ENCODE results near the gene RPS8.
"Not testable (repeated sequence)": the region's sequence is repeated elsewhere in the genome, so short reads cannot be mapped to it uniquely, and the experiment has no call there.

RPS8 gene

DNA sequence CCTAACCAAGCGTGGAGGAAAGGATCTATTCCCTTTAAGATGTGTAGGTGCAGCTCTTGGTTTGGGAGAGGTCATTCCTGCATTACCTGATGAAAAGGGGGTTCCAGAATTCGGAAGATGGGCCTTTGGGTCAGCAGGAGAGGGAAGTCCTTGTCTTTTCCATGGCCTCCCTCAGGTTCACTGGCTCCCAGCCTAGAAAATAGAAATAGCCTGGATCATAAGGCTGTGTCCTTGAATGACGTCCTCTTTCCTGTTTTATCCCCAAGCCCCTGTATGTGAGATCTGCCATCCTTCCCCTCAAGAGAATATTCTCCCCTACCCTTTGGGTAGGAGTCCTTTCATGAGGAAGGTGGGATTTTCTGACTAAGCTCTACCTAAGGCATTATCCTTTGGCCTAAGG lies 14.5 kb upstream of the RPS8 start:
- in situ Hi-C loops (cut with MboI; ENCODE audit: low sequenced_read_pairs, unreplicated experiment), result no loop called here
- DNase-seq (ENCODE audit: low spot score), result no peak
- TF ChIP-seq, protein P1, sequence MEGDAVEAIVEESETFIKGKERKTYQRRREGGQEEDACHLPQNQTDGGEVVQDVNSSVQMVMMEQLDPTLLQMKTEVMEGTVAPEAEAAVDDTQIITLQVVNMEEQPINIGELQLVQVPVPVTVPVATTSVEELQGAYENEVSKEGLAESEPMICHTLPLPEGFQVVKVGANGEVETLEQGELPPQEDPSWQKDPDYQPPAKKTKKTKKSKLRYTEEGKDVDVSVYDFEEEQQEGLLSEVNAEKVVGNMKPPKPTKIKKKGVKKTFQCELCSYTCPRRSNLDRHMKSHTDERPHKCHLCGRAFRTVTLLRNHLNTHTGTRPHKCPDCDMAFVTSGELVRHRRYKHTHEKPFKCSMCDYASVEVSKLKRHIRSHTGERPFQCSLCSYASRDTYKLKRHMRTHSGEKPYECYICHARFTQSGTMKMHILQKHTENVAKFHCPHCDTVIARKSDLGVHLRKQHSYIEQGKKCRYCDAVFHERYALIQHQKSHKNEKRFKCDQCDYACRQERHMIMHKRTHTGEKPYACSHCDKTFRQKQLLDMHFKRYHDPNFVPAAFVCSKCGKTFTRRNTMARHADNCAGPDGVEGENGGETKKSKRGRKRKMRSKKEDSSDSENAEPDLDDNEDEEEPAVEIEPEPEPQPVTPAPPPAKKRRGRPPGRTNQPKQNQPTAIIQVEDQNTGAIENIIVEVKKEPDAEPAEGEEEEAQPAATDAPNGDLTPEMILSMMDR (IDR thresholded peaks at IDR 0.05; ENCODE audit: borderline replicate concordance, control extremely low read depth, extremely low read depth, insufficient read depth, missing control alignments), result no peak

GRCh38 chr1:44766421-44766820 lies 8.9 kb upstream of the RPS8 start:
- DNase-seq (ENCODE audit: low spot score); in situ Hi-C loops (cut with MboI; ENCODE audit: low sequenced_read_pairs, unreplicated experiment): not testable (repeated sequence)

DNA sequence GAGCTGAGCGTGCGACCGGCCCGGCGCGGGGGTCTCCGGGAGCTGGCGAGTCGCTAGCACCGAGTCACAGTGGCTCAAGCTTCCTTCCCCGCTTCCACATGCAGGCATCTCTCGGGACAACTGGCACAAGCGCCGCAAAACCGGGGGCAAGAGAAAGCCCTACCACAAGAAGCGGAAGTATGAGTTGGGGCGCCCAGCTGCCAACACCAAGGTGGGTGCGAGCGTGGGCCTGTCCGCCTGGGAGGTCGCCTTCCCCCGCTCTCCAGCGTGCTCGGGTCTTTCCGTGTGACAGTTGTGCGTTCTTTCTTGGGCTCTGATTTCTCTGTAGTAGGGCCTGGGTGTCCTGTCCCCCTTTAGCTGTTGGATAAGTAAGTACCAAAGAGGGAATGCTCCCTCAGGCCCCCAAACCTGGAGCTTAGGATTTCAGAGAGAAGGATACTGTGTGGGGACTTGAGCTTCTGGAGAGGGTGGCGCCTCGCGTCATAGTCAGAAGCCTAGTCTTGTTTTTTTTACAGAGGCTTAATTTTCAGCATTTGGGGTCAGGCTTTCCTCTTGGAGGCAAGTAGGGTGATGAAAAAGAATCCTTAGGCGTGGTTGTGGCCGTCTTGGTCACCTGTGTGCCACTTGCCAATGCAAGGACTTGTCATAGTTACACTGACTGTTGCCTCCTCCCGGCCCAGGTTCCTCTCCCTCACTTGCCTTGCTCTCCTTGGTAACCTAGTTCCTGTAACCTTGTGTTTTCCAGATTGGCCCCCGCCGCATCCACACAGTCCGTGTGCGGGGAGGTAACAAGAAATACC lies 790 bp downstream of the RPS8 start:
- TF ChIP-seq, protein P1 (IDR thresholded peaks at IDR 0.05; ENCODE audit: borderline replicate concordance, control extremely low read depth, extremely low read depth, insufficient read depth, missing control alignments), result no peak
- in situ Hi-C loops (cut with MboI; ENCODE audit: low sequenced_read_pairs, unreplicated experiment), result no loop called here
- peak; percentile 50 for DNase-seq (ENCODE audit: low spot score)

DNA sequence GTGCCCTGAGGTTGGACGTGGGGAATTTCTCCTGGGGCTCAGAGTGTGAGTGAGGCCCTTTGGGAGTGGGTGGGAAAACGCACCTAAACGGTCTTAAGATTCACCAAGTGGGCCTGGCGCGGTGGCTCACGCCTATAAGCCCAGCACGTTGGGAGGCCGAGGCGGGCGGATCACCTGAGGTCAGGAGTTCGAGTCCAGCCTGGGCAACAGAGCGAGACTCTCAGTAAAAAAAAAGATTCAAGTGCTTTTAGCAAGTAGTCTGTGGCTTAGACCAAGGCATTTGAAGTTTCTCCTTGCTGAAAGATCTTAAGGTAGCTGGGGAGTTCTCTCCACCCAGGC lies 1.4 kb downstream of the RPS8 start:
- in situ Hi-C loops (cut with MboI; ENCODE audit: low sequenced_read_pairs, unreplicated experiment), result no loop called here
- TF ChIP-seq, protein P1 (IDR thresholded peaks at IDR 0.05; ENCODE audit: borderline replicate concordance, control extremely low read depth, extremely low read depth, insufficient read depth, missing control alignments), result no peak
- DNase-seq (ENCODE audit: low spot score), result no peak

GRCh38 chr1:44777547-44777946 lies 2.2 kb downstream of the RPS8 start:
- TF ChIP-seq, protein P1 (IDR thresholded peaks at IDR 0.05; ENCODE audit: borderline replicate concordance, control extremely low read depth, extremely low read depth, insufficient read depth, missing control alignments), result no peak
- DNase-seq (ENCODE audit: low spot score), result no peak
- in situ Hi-C loops (cut with MboI; ENCODE audit: low sequenced_read_pairs, unreplicated experiment), result no loop called here

GRCh38 chr1:44777969-44778635 lies 2.8 kb downstream of the RPS8 start:
- in situ Hi-C loops (cut with MboI; ENCODE audit: low sequenced_read_pairs, unreplicated experiment), result no loop called here
- DNase-seq (ENCODE audit: low spot score), result no peak
- TF ChIP-seq, protein P1 (IDR thresholded peaks at IDR 0.05; ENCODE audit: borderline replicate concordance, control extremely low read depth, extremely low read depth, insufficient read depth, missing control alignments), result no peak
